WTC11 (cell line): ENCODE data around the gene NPVF. TPM values are rescaled to one million over a fixed set of nuclear protein-coding genes. Genes with fewer than 3 reads are reported as not detected.

Source experiments
- ATAC-seq: fragments of 200-7000 bp; cut with Tn5 transposase; 2 replicates; pipeline ENCODE4 v1.10.0; 2021; ENCODE audit warnings: mild to moderate bottlenecking, moderate library complexity
- CTCF ChIA-PET: fragments of 300-600 bp; sonication (Branson Sonifier 250); formaldehyde crosslinking; loops from one replicate; lab custom pipeline; 2021; ENCODE audit warnings: antibody characterized with exemption; lab: Charles Lee
- POLR2A ChIA-PET: fragments of 350-600 bp; sonication (Branson Sonifier 250); formaldehyde crosslinking; loops from one replicate; lab custom pipeline; 2021; ENCODE audit warnings: antibody characterized with exemption; lab: Charles Lee
- DNase-seq: peaks from one replicate; pipeline ENCODE4 v3.0.0; 2021; ENCODE audit warnings: low spot score
- H3K27ac Mint-ChIP-seq: 2 replicates; pipeline ENCODE4 v1.8.0; 2021; ENCODE audit warnings: mixed read lengths
- H3K27me3 Mint-ChIP-seq: 2 replicates; pipeline ENCODE4 v1.8.0; 2021; ENCODE audit warnings: low read depth, mild to moderate bottlenecking, moderate library complexity, mixed read lengths
- H3K36me3 Mint-ChIP-seq: 2 replicates; pipeline ENCODE4 v1.8.0; 2021; ENCODE audit warnings: mixed read lengths
- H3K4me1 Mint-ChIP-seq: 2 replicates; pipeline ENCODE4 v1.8.0; 2022; ENCODE audit warnings: mixed read lengths
- H3K4me3 Mint-ChIP-seq: 2 replicates; pipeline ENCODE4 v1.8.0; 2021; ENCODE audit warnings: mild to moderate bottlenecking, moderate library complexity, mixed read lengths
- H3K9me3 Mint-ChIP-seq: 2 replicates; pipeline ENCODE4 v1.8.0; 2021; ENCODE audit warnings: mixed read lengths
- ATF2 ChIP-seq: sonication (generic); formaldehyde crosslinking; IDR thresholded peaks from 2 replicates; pipeline ENCODE4 v1.8.1; 2022; ENCODE audit warnings: low read depth, missing genetic modification reagents, borderline replicate concordance
- CREM ChIP-seq: sonication (generic); formaldehyde crosslinking; IDR thresholded peaks from 2 replicates; pipeline ENCODE4 v1.8.1; 2022; ENCODE audit warnings: mild to moderate bottlenecking, missing genetic modification reagents, moderate library complexity
- E2F1 ChIP-seq: sonication (generic); formaldehyde crosslinking; IDR thresholded peaks from 2 replicates; pipeline ENCODE4 v1.8.0; 2022; ENCODE audit warnings: mild to moderate bottlenecking, missing genetic modification reagents
- E2F5 ChIP-seq: sonication (generic); formaldehyde crosslinking; IDR thresholded peaks from 2 replicates; pipeline ENCODE4 v1.8.1; 2022; ENCODE audit warnings: mild to moderate bottlenecking, moderate library complexity, missing genetic modification reagents
- ETV6 ChIP-seq: sonication (generic); formaldehyde crosslinking; IDR thresholded peaks from 2 replicates; pipeline ENCODE4 v1.8.1; 2022; ENCODE audit warnings: mild to moderate bottlenecking, missing genetic modification reagents
- FOXP1 ChIP-seq: sonication (generic); formaldehyde crosslinking; IDR thresholded peaks from 2 replicates; pipeline ENCODE4 v1.8.0; 2022; ENCODE audit warnings: missing genetic modification reagents, mild to moderate bottlenecking, moderate library complexity, borderline replicate concordance
- IRF2 ChIP-seq: sonication (generic); formaldehyde crosslinking; IDR thresholded peaks from 2 replicates; pipeline ENCODE4 v1.8.0; 2022; ENCODE audit warnings: low read depth, missing genetic modification reagents, borderline replicate concordance
- KAT7 ChIP-seq: sonication (generic); formaldehyde crosslinking; IDR thresholded peaks from 2 replicates; pipeline ENCODE4 v1.8.1; 2023; ENCODE audit warnings: missing genetic modification reagents, mild to moderate bottlenecking, borderline replicate concordance
- MYBL2 ChIP-seq: sonication (generic); formaldehyde crosslinking; IDR thresholded peaks from 2 replicates; pipeline ENCODE4 v1.8.1; 2023; ENCODE audit warnings: mild to moderate bottlenecking, moderate library complexity, missing genetic modification reagents
- NFYB ChIP-seq: sonication (generic); formaldehyde crosslinking; conservative IDR thresholded peaks from 2 replicates; pipeline ENCODE4 v1.8.0; 2022; ENCODE audit warnings: low read depth, missing genetic modification reagents
- PREB ChIP-seq: sonication (generic); formaldehyde crosslinking; IDR thresholded peaks from 2 replicates; pipeline ENCODE4 v1.8.1; 2022; ENCODE audit warnings: mild to moderate bottlenecking, missing genetic modification reagents, moderate library complexity, borderline replicate concordance
- ZNF219 ChIP-seq: sonication (generic); formaldehyde crosslinking; IDR thresholded peaks from 2 replicates; pipeline ENCODE4 v1.8.0; 2023; ENCODE audit warnings: missing genetic modification reagents, mild to moderate bottlenecking, borderline replicate concordance
- ZNF396 ChIP-seq: fragments of 250-450 bp; sonication (Bioruptor Pico); IDR thresholded peaks from 2 replicates; pipeline ENCODE4 v1.8.0; 2021; ENCODE audit warnings: mild to moderate bottlenecking, moderate library complexity, borderline replicate concordance
- ZSCAN18 ChIP-seq: fragments of 250-450 bp; sonication (Bioruptor Pico); IDR thresholded peaks from 2 replicates; pipeline ENCODE4 v2.1.2; 2022; ENCODE audit warnings: mild to moderate bottlenecking, moderate library complexity
- total RNA-seq: library from RNA; stranded (reverse); gene quantifications from 3 replicates; pipeline ENCODE4 v1.2.3, GENCODE V29; 2021
- TF ChIP-seq, protein P1 (sequence below): fragments of 250-450 bp; sonication (Bioruptor Pico); conservative IDR thresholded peaks from 2 replicates; pipeline ENCODE4 v1.9.0; 2021; ENCODE audit warnings: mild to moderate bottlenecking
- TF ChIP-seq, protein P2 (sequence below): fragments of 250-450 bp; sonication (Bioruptor Pico); IDR thresholded peaks from 2 replicates; pipeline ENCODE4 v1.9.0; 2021; ENCODE audit warnings: moderate library complexity, mild to moderate bottlenecking, inconsistent platforms, borderline replicate concordance
- TF ChIP-seq, protein P3 (sequence below): sonication (generic); formaldehyde crosslinking; conservative IDR thresholded peaks from 2 replicates; pipeline ENCODE4 v1.8.1; 2022; ENCODE audit warnings: mild to moderate bottlenecking, missing genetic modification reagents
- TF ChIP-seq, protein P4 (sequence below): sonication (generic); formaldehyde crosslinking; IDR thresholded peaks from 2 replicates; pipeline ENCODE4 v1.8.0; 2022; ENCODE audit warnings: mild to moderate bottlenecking, missing genetic modification reagents

NPVF gene
- total RNA-seq, 1 experiment from 2014 or later: not detected

- TF ChIP-seq, protein P1, sequence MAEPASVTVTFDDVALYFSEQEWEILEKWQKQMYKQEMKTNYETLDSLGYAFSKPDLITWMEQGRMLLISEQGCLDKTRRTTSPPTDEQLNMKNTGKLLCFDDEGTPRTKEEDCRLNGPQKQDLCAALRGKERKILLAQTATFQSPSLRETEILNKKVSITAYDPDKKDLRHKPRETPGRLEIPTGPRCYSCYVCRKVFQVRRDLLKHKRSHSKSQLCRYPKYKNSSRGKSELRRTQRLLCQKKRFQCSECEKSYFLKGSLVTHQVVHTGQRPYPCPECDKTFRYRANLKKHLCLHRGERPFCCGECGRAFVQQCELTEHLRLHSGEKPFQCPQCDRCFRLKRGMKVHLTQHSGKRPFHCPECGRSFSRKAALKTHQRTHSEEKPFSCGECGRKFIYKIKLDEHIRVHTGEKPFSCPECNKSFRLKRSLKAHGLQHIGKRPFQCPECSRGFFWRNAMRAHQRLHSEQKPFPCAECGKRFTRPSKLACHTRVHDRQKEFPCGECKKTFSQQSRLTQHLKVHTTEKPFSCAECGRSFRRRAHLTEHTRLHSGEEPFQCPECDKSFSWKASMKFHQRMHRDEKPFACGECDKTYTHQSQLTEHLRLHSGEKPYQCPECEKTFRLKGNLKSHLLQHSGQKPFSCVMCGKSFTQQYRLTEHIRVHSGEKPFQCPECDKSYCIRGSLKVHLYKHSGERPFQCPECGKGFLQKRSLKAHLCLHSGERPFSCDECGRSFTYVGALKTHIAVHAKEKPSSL: no peak
- TF ChIP-seq ZSCAN18 (CRISPR knock-in tag) (no peak), E2F1 (CRISPR knock-in tag) (no peak), E2F5 (CRISPR knock-in tag) (no peak)
These were observed 18.0 kb upstream of the NPVF start (continued) for GRCh38 chr7:25246306-25246705.

DNA sequence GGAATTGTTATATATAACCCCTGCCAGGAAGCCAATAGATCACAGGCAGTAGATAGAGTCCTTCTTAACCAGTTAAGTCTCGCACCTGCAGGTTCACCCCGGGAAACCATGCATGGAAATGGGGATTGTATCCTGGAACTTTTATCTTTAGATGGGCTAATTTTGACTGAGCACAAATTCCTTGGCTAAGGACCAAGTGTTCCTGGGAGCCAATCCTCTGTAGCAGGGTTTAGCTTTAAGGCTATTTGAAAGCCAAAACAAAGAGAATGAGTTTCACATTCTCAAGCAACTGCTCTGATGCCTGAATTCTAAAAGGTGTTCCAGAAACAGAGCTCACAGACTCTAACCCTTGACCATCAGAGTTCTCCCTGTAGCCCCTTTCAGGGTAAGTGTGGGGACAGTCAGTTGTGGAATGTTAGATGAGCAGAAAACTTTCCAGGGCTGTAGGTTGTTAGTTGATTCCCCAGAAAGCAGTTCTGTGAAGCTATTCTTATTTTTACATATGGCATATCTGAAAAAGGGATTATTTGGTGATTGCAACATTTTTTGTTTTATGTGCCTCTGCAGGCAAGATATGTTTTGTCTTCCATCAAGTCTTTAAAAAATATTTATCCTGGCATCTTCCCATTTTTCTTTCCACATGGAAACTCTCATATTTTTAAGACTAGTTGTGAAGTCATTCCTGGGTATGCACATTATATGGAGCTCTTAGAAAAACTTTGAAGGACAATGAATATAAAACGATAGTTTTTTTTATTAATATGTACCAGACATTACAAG lies 16.2 kb upstream of the NPVF start:
- ATAC-seq (peak; percentile 78), DNase-seq (no peak)
- CTCF ChIA-PET: interaction anchor here (1.3 to 2.0 kb wide), 4 partner anchors 15 to 151 kb away, joined by 4 to 13 read pairs (median 10); a partner anchor contains a TSS
- POLR2A ChIA-PET: interaction anchor here (0.6 kb wide), 1 partner anchor 217 kb away, joined by 3 read pairs; no protein-coding TSS in a partner anchor
- Mint-ChIP-seq H3K27me3 (peaks cover 95% of the 10 kb centered on the region), H3K36me3 (no peaks in the 10 kb centered on the region), H3K27ac (no peak overlapping the region), H3K4me1 (peaks cover 11% of the 10 kb centered on the region), H3K4me3 (no peak overlapping the region), H3K9me3 (peaks cover 9% of the 10 kb centered on the region)
- TF ChIP-seq MYBL2 (CRISPR knock-in tag): no peak
- no peak for TF ChIP-seq FOXP1 (CRISPR knock-in tag)
- TF ChIP-seq PREB (CRISPR knock-in tag): no peak
- no peak for TF ChIP-seq KAT7 (CRISPR knock-in tag)
- TF ChIP-seq, protein P2, sequence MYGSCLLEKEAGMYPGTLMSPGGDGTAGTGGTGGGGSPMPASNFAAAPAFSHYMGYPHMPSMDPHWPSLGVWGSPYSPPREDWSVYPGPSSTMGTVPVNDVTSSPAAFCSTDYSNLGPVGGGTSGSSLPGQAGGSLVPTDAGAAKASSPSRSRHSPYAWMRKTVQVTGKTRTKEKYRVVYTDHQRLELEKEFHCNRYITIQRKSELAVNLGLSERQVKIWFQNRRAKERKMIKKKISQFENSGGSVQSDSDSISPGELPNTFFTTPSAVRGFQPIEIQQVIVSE (CRISPR knock-in tag): no peak
- no peak for TF ChIP-seq ZNF219 (CRISPR knock-in tag)
- TF ChIP-seq, protein P3, sequence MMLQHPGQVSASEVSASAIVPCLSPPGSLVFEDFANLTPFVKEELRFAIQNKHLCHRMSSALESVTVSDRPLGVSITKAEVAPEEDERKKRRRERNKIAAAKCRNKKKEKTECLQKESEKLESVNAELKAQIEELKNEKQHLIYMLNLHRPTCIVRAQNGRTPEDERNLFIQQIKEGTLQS (CRISPR knock-in tag): no peak
- no peak for TF ChIP-seq ETV6 (CRISPR knock-in tag)
- no peak for TF ChIP-seq ATF2
- no peak for TF ChIP-seq NFYB (CRISPR knock-in tag)
- no peak for TF ChIP-seq IRF2 (CRISPR knock-in tag)
- TF ChIP-seq ZNF396: no peak
- TF ChIP-seq CREM (CRISPR knock-in tag): no peak
- TF ChIP-seq, protein P4, sequence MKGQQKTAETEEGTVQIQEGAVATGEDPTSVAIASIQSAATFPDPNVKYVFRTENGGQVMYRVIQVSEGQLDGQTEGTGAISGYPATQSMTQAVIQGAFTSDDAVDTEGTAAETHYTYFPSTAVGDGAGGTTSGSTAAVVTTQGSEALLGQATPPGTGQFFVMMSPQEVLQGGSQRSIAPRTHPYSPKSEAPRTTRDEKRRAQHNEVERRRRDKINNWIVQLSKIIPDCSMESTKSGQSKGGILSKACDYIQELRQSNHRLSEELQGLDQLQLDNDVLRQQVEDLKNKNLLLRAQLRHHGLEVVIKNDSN: no peak
